ENCODE measurements around the gene ARSH.

ARSH gene

GRCh38 chrX:2967584-2967983, 38.8 kb upstream of the ARSH start:
- Histone ChIP-seq H3K4me3 (replicated peaks; ENCODE audit: insufficient read depth, low read length) (no peak overlapping the region), H3K27ac (replicated peaks) (no peak overlapping the region), H3K27me3 (ENCODE audit: insufficient read depth, poor library complexity, severe bottlenecking) (no peaks in the 10 kb centered on the region)
- DNase-seq (ENCODE audit: low read depth in 1 of 2, low spot score in 1 of 2) = no peak
- TF ChIP-seq REST (IDR thresholded peaks at IDR 0.05; ENCODE audit: insufficient replicate concordance, low read depth) (no peak), POLR2AphosphoS5 (IDR thresholded peaks at IDR 0.05; ENCODE audit: low read depth) (no peak), SPI1 (IDR thresholded peaks at IDR 0.05; ENCODE audit: borderline replicate concordance, low read depth) (no peak), GABPA (IDR thresholded peaks at IDR 0.05; ENCODE audit: low read depth) (no peak), CTCF (IDR thresholded peaks at IDR 0.05; ENCODE audit: insufficient read depth, low read length) (no peak)

- TF ChIP-seq GABPA (IDR thresholded peaks at IDR 0.05; ENCODE audit: low read depth) = no peak
- TF ChIP-seq POLR2AphosphoS5 (IDR thresholded peaks at IDR 0.05; ENCODE audit: low read depth) = no peak
- TF ChIP-seq SPI1 (IDR thresholded peaks at IDR 0.05; ENCODE audit: borderline replicate concordance, low read depth) = no peak
- TF ChIP-seq CTCF (IDR thresholded peaks at IDR 0.05; ENCODE audit: insufficient read depth, low read length) = no peak
- no peak for TF ChIP-seq REST (IDR thresholded peaks at IDR 0.05; ENCODE audit: insufficient replicate concordance, low read depth)
- peak in 1 of 2 experiments; percentile 12 for DNase-seq (ENCODE audit: low read depth in 1 of 2, low spot score in 1 of 2)
- H3K27me3 ChIP-seq (ENCODE audit: insufficient read depth, poor library complexity, severe bottlenecking) = no peaks in the 10 kb centered on the region
- H3K4me3 ChIP-seq (replicated peaks; ENCODE audit: insufficient read depth, low read length) = no peak overlapping the region
- H3K27ac ChIP-seq (replicated peaks) = no peak overlapping the region
Measured at GRCh38 chrX:2967998-2968909, 38.1 kb upstream of the ARSH start.

- no peak for DNase-seq (ENCODE audit: low read depth in 1 of 2, low spot score in 1 of 2)
- Histone ChIP-seq H3K27ac (replicated peaks) (no peak overlapping the region), H3K4me3 (replicated peaks; ENCODE audit: insufficient read depth, low read length) (no peak overlapping the region), H3K27me3 (ENCODE audit: insufficient read depth, poor library complexity, severe bottlenecking) (no peaks in the 10 kb centered on the region)
- TF ChIP-seq POLR2AphosphoS5 (IDR thresholded peaks at IDR 0.05; ENCODE audit: low read depth) (no peak), REST (IDR thresholded peaks at IDR 0.05; ENCODE audit: insufficient replicate concordance, low read depth) (no peak), GABPA (IDR thresholded peaks at IDR 0.05; ENCODE audit: low read depth) (no peak)
Measured at GRCh38 chrX:2969021-2969420, 37.3 kb upstream of the ARSH start.
